IMR-90 (cell line): ENCODE results near the gene SORL1. TPM values are rescaled to one million over a fixed set of nuclear protein-coding genes. Genes with fewer than 3 reads are reported as not detected.

Experiments
- ATAC-seq: fragments of 200-7000 bp; cut with Tn5 transposase; 2 replicates; pipeline ENCODE4 v1.9.1; 2020; ENCODE audit warnings: low read depth, mild to moderate bottlenecking, moderate library complexity
- BruUV-seq: library from RNA; stranded (reverse); fragments of 400-500 nt; replicated peaks from 2 replicates; lab custom pipeline; 2021; lab: Mats Ljungman, UMichigan
- CTCF ChIA-PET: fragments of 300-600 bp; formaldehyde crosslinking; extraction: SDS; loops from one replicate; lab custom pipeline; 2021; ENCODE audit warnings: antibody characterized with exemption; lab: Yijun Ruan, JAX
- POLR2A ChIA-PET: fragments of 300-600 bp; sonication (Branson Sonifier 250); formaldehyde crosslinking; loops from one replicate; lab custom pipeline; 2022; ENCODE audit warnings: antibody characterized with exemption; ENCODE audit not compliant: unreplicated experiment; lab: Charles Lee
- DNase-seq: peaks from one replicate; pipeline ENCODE4 v3.0.0; 2013
- H2AFZ ChIP-seq: replicated peaks from 2 replicates; pipeline ENCODE3; 2013; ENCODE audit warnings: low read length, mild to moderate bottlenecking; ENCODE audit not compliant: poor library complexity
- H2AK5ac ChIP-seq: 2 replicates; pipeline ENCODE4 v1.6.1; 2013; ENCODE audit warnings: low read depth, low read length, inconsistent platforms
- H2AK9ac ChIP-seq: replicated peaks from 2 replicates; pipeline ENCODE3; 2013; ENCODE audit warnings: mild to moderate bottlenecking, low read depth, low read length, moderate library complexity; ENCODE audit not compliant: poor library complexity
- H2BK120ac ChIP-seq: 2 replicates; pipeline ENCODE4 v1.6.1; 2013; ENCODE audit warnings: low read depth, low read length, inconsistent platforms
- H2BK15ac ChIP-seq: 3 replicates; pipeline ENCODE4 v1.6.1; 2013; ENCODE audit warnings: low read depth, low read length, inconsistent platforms
- H2BK20ac ChIP-seq: 2 replicates; pipeline ENCODE4 v1.6.1; 2013; ENCODE audit warnings: low read depth, mild to moderate bottlenecking, inconsistent platforms, low read length, moderate library complexity
- H2BK5ac ChIP-seq: 2 replicates; pipeline ENCODE4 v1.6.1; 2013; ENCODE audit warnings: mild to moderate bottlenecking, low read depth, low read length, inconsistent platforms; ENCODE audit not compliant: poor library complexity, severe bottlenecking
- H3K14ac ChIP-seq: replicated peaks from 2 replicates; pipeline ENCODE4 v1.6.1; 2013; ENCODE audit warnings: low read depth, low read length, inconsistent platforms
- H3K18ac ChIP-seq: 2 replicates; pipeline ENCODE4 v1.6.1; 2013; ENCODE audit warnings: low read depth, low read length, control low read depth
- H3K23ac ChIP-seq: 2 replicates; pipeline ENCODE4 v1.6.1; 2013; ENCODE audit warnings: low read depth, low read length, inconsistent platforms
- H3K27ac ChIP-seq: 2 replicates; pipeline ENCODE4 v1.5.1; 2013; ENCODE audit warnings: mild to moderate bottlenecking, control low read depth, low read length; ENCODE audit not compliant: insufficient read depth
- H3K27me3 ChIP-seq: 2 replicates; pipeline ENCODE4 v1.6.1; 2013; ENCODE audit warnings: low read length; ENCODE audit not compliant: control insufficient read depth, insufficient read depth
- H3K36me3 ChIP-seq: 2 replicates; pipeline ENCODE4 v1.6.1; 2013; ENCODE audit warnings: low read length, mixed read lengths; ENCODE audit not compliant: control insufficient read depth, insufficient read depth
- H3K4ac ChIP-seq: 2 replicates; pipeline ENCODE4 v1.6.1; 2013; ENCODE audit warnings: low read depth, low read length, inconsistent platforms
- H3K4me1 ChIP-seq: 2 replicates; pipeline ENCODE4 v1.6.1; 2013; ENCODE audit warnings: low read length, mixed read lengths; ENCODE audit not compliant: control insufficient read depth, insufficient read depth
- H3K4me2 ChIP-seq: 2 replicates; pipeline ENCODE4 v1.6.1; 2013; ENCODE audit warnings: low read depth, mild to moderate bottlenecking, control low read depth, low read length, moderate library complexity
- H3K4me3 ChIP-seq: 2 replicates; pipeline ENCODE4 v1.5.1; 2013; ENCODE audit warnings: low read depth, mild to moderate bottlenecking, control low read depth, low read length, moderate library complexity; ENCODE audit not compliant: insufficient read depth
- H3K56ac ChIP-seq: 2 replicates; pipeline ENCODE4 v1.6.1; 2013; ENCODE audit warnings: low read length, inconsistent platforms; ENCODE audit not compliant: insufficient read depth; ENCODE audit errors: extremely low read depth
- H3K79me1 ChIP-seq, 2 experiments: 2 replicates each; pipeline ENCODE4 v1.6.1; 2013; ENCODE audit warnings: low read length in 2 of 2, inconsistent platforms in 1 of 2, low read depth in 1 of 2
- H3K9ac ChIP-seq: 2 replicates; pipeline ENCODE4 v1.6.1; 2013; ENCODE audit warnings: low read depth, low read length, control low read depth
- H3K9me1 ChIP-seq: 2 replicates; pipeline ENCODE4 v1.6.1; 2013; ENCODE audit warnings: low read length, inconsistent platforms; ENCODE audit not compliant: insufficient read depth
- H3K9me3 ChIP-seq: 2 replicates; pipeline ENCODE4 v1.6.1; 2013; ENCODE audit warnings: low read length; ENCODE audit not compliant: control insufficient read depth, insufficient read depth
- H4K20me1 ChIP-seq: 2 replicates; pipeline ENCODE4 v1.6.1; 2013; ENCODE audit warnings: low read length, inconsistent platforms; ENCODE audit not compliant: insufficient read depth
- H4K5ac ChIP-seq: 2 replicates; pipeline ENCODE4 v1.6.1; 2013; ENCODE audit warnings: mild to moderate bottlenecking, low read depth, low read length, control low read depth
- H4K8ac ChIP-seq, 2 experiments: 2 replicates each; pipeline ENCODE4 v1.6.1; 2013; ENCODE audit warnings: low read depth in 2 of 2, low read length in 2 of 2, control low read depth in 1 of 2, inconsistent platforms in 1 of 2
- H4K91ac ChIP-seq: 2 replicates; pipeline ENCODE4 v1.6.1; 2013; ENCODE audit warnings: low read depth, low read length, inconsistent platforms; ENCODE audit not compliant: insufficient read depth
- CEBPB ChIP-seq: IDR thresholded peaks from 2 replicates; pipeline ENCODE4 v1.6.1; 2012; ENCODE audit warnings: low read depth, low read length, improper control_type of control experiment
- MAFK ChIP-seq: IDR thresholded peaks from 2 replicates; pipeline ENCODE4 v1.6.1; 2012; ENCODE audit warnings: low read depth, low read length, improper control_type of control experiment
- MAZ ChIP-seq: IDR thresholded peaks from 2 replicates; pipeline ENCODE4 v1.6.1; 2012; ENCODE audit warnings: low read depth, mild to moderate bottlenecking, low read length, improper control_type of control experiment, moderate library complexity, borderline replicate concordance
- RCOR1 ChIP-seq: IDR thresholded peaks from 2 replicates; pipeline ENCODE4 v1.6.1; 2012; ENCODE audit warnings: mild to moderate bottlenecking, low read length, improper control_type of control experiment; ENCODE audit not compliant: insufficient replicate concordance
- SMC3 ChIP-seq: fragments of 150-350 bp; IDR thresholded peaks from 2 replicates; pipeline ENCODE4 v1.6.1; 2016; ENCODE audit warnings: low read depth, mild to moderate bottlenecking, antibody characterized with exemption, low read length, moderate library complexity
- WGBS, 2 experiments: methylation state at CpG; one replicate each; pipeline versions ENCODE4 v1.1.5 to v1.1.7; 2013; ENCODE audit warnings: missing lambda C conversion rate in 2 of 2; ENCODE audit not compliant: insufficient read length in 1 of 2; ENCODE audit errors: extremely low coverage in 2 of 2; 5-methylcytosine and 5-hydroxymethylcytosine counted together
- dilution Hi-C: fragments of 300-500 bp; cut with HindIII; formaldehyde crosslinking; loops from one replicate; pipeline ENCODE4 v1.14.3; 2018; ENCODE audit warnings: low sequenced_read_pairs; ENCODE audit not compliant: unreplicated experiment
- in situ Hi-C: fragments of 300-500 bp; cut with MboI; formaldehyde crosslinking; loops from 3 replicates; pipeline ENCODE4 v1.14.3; 2019; ENCODE audit warnings: low sequenced_read_pairs, inconsistent platforms, mixed read lengths
- intact Hi-C: fragments of 100-400 bp; cut with micrococcal nuclease; formaldehyde crosslinking; loops from 2 replicates; pipeline ENCODE4 v1.10.0; 2022
- polyA plus RNA-seq, 3 experiments: library from polyadenylated mRNA; depleted of rRNA; stranded (reverse); fragments of >200 nt; gene quantifications; 2 replicates each; pipeline ENCODE4 v1.2.3, GENCODE V29; 2012; ENCODE audit warnings: low replicate concordance in 1 of 3
- total RNA-seq: library from RNA; depleted of rRNA; stranded (reverse); fragments of >200 nt; gene quantifications from 2 replicates; pipeline ENCODE4 v1.2.3, GENCODE V29; 2012
- TF ChIP-seq, protein P1 (sequence below): conservative IDR thresholded peaks from 2 replicates; pipeline ENCODE4 v1.5.1; 2012; ENCODE audit warnings: mild to moderate bottlenecking, low read depth, low read length, improper control_type of control experiment

Gene SORL1
- total and polyA plus RNA-seq, 2 of the 4 experiments (the other 2 are of a cell fraction): 1.0 to 2.0 TPM

DNA sequence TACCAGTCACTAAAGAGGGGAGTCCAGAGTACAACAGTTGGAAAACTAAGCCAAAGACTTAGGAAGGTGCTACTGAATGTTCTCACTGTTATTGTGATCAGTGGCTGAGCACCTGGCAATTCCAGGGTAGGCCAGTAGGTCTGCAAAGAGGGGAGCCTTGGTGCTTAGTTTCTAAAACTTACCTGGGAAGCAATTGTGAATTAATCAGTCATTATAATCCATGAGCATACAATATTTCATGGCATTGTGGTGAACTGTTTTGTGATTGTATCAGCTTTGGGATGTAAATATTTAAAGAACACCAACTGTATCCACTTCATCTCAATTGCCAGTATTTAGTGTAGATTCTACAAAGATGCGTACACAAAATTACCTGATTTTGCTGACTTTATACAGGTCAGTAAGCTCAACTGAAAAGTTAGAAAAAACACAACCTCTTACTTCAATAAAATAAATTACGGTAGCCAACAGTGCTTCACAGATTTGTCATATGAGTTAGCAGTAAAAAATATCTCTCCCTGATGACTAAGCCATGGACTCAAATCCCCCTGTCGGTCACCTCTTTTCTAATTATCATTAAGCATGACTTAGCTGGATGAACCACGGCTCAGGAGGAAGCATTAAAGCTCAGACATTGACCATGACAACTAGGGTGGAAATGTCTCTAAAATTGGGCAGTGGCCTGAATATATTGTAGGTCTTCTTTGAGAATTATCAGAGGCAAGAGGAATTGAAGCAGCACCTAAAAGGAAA lies 30.8 kb upstream of the SORL1 start:
- Histone ChIP-seq H2BK15ac (no peak overlapping the region), H3K23ac (no peak overlapping the region), H3K27me3 (peaks cover 12% of the 10 kb centered on the region), H2BK5ac (no peak overlapping the region), H3K9me1 (no peaks in the 10 kb centered on the region), H3K9me3 (no peaks in the 10 kb centered on the region), H3K18ac (no peak overlapping the region), H2BK20ac (no peak overlapping the region), H4K91ac (no peak overlapping the region), H4K8ac (no peak overlapping the region), H3K36me3 (no peaks in the 10 kb centered on the region), H3K79me1 (no peaks in the 10 kb centered on the region), H2BK120ac (no peak overlapping the region), H3K56ac (no peak overlapping the region), H3K4ac (no peak overlapping the region), H2AFZ (no peak overlapping the region), H3K14ac (no peak overlapping the region), H3K4me2 (no peak overlapping the region), H3K27ac (no peak overlapping the region), H4K5ac (no peak overlapping the region), H2AK5ac (no peak overlapping the region), H3K9ac (no peak overlapping the region), H3K4me1 (no peaks in the 10 kb centered on the region; the same call in 1 of the 2 replicates), H3K4me3 (no peak overlapping the region), H2AK9ac (no peak overlapping the region), H4K20me1 (no peaks in the 10 kb centered on the region)
- WGBS, 2 experiments: no CpG with 5 or more reads among the region's 4 CpGs
- DNase-seq: no peak
- ChIA-PET POLR2A (no interaction called here), CTCF (no interaction called here)
- dilution Hi-C loops: no loop called here
- ATAC-seq: no peak
- BruUV-seq: no TSS peak
- intact Hi-C loops: no loop called here
- TF ChIP-seq CEBPB (no peak), MAZ (no peak), RCOR1 (no peak), MAFK (no peak), SMC3 (no peak)
- TF ChIP-seq, protein P1, sequence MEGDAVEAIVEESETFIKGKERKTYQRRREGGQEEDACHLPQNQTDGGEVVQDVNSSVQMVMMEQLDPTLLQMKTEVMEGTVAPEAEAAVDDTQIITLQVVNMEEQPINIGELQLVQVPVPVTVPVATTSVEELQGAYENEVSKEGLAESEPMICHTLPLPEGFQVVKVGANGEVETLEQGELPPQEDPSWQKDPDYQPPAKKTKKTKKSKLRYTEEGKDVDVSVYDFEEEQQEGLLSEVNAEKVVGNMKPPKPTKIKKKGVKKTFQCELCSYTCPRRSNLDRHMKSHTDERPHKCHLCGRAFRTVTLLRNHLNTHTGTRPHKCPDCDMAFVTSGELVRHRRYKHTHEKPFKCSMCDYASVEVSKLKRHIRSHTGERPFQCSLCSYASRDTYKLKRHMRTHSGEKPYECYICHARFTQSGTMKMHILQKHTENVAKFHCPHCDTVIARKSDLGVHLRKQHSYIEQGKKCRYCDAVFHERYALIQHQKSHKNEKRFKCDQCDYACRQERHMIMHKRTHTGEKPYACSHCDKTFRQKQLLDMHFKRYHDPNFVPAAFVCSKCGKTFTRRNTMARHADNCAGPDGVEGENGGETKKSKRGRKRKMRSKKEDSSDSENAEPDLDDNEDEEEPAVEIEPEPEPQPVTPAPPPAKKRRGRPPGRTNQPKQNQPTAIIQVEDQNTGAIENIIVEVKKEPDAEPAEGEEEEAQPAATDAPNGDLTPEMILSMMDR: no peak
- in situ Hi-C loops: no loop called here
